Neuronal stem cell (in vitro differentiated cells): ENCODE data around the gene NLN.
A peak's percentile ranks its signal among the peaks of the same experiment; 100 is the strongest.

ENCODE experiments used
- DNase-seq: peaks from one replicate; pipeline ENCODE4 v3.0.0-alpha.2; 2013; ENCODE audit warnings: low spot score
- H2AFZ ChIP-seq: one replicate; pipeline ENCODE4 v1.6.1; 2013; ENCODE audit warnings: mild to moderate bottlenecking, low read length, inconsistent platforms
- H2AK5ac ChIP-seq: 2 replicates; pipeline ENCODE4 v1.6.1; 2013; ENCODE audit warnings: low read depth, mild to moderate bottlenecking, inconsistent platforms, low read length, moderate library complexity, mixed read lengths
- H2BK120ac ChIP-seq: 2 replicates; pipeline ENCODE4 v1.6.1; 2013; ENCODE audit warnings: low read depth, mild to moderate bottlenecking, inconsistent platforms, low read length, moderate library complexity, mixed read lengths
- H2BK12ac ChIP-seq: one replicate; pipeline ENCODE4 v1.6.1; 2013; ENCODE audit warnings: low read length, inconsistent platforms
- H2BK15ac ChIP-seq: 2 replicates; pipeline ENCODE4 v1.6.1; 2013; ENCODE audit warnings: mild to moderate bottlenecking, low read length, inconsistent platforms, mixed read lengths
- H2BK5ac ChIP-seq: one replicate; pipeline ENCODE4 v1.6.1; 2013; ENCODE audit warnings: inconsistent platforms, mild to moderate bottlenecking, low read length, moderate library complexity
- H3K14ac ChIP-seq: one replicate; pipeline ENCODE4 v1.6.1; 2013; ENCODE audit warnings: low read length, inconsistent platforms
- H3K18ac ChIP-seq: 2 replicates; pipeline ENCODE4 v1.6.1; 2013; ENCODE audit warnings: low read length, inconsistent platforms
- H3K23ac ChIP-seq: 2 replicates; pipeline ENCODE4 v1.6.1; 2013; ENCODE audit warnings: low read depth, mild to moderate bottlenecking, mixed read lengths, low read length, inconsistent platforms; ENCODE audit not compliant: poor library complexity
- H3K27ac ChIP-seq: replicated peaks from 3 replicates; pipeline ENCODE4 v1.5.1; 2013; ENCODE audit warnings: low read length, inconsistent platforms
- H3K27me3 ChIP-seq, 3 experiments: 2 replicates each; pipeline ENCODE4 v1.6.1; 2013; ENCODE audit warnings: low read length in 3 of 3, mild to moderate bottlenecking in 2 of 3, inconsistent platforms in 1 of 3, low read depth in 1 of 3, mixed read lengths in 1 of 3, moderate library complexity in 1 of 3; ENCODE audit not compliant: control insufficient read depth in 3 of 3, insufficient read depth in 3 of 3
- H3K36me3 ChIP-seq, 2 donors: replicated peaks in 1 of 2; 2 replicates each; pipeline ENCODE4 v1.6.1; 2013; ENCODE audit warnings: low read length in 2 of 2; ENCODE audit not compliant: control insufficient read depth in 2 of 2, insufficient read depth in 2 of 2
- H3K4ac ChIP-seq: 2 replicates; pipeline ENCODE4 v1.6.1; 2013; ENCODE audit warnings: inconsistent platforms, mild to moderate bottlenecking, low read length, moderate library complexity
- H3K4me1 ChIP-seq, 2 donors: 1 replicate in 1 of 2; 2 replicates in 1 of 2; pipeline ENCODE4 v1.6.1; 2013; ENCODE audit warnings: low read length in 2 of 2, low read depth in 1 of 2; ENCODE audit not compliant: control insufficient read depth in 2 of 2, insufficient read depth in 1 of 2
- H3K4me2 ChIP-seq: one replicate; pipeline ENCODE4 v1.6.1; 2013; ENCODE audit warnings: mild to moderate bottlenecking, low read length, inconsistent platforms; ENCODE audit not compliant: insufficient read depth, poor library complexity, severe bottlenecking
- H3K4me3 ChIP-seq, 2 donors: 2 replicates each; pipeline ENCODE4 v1.5.1; 2013; ENCODE audit warnings: low read length in 2 of 2, mild to moderate bottlenecking in 2 of 2, inconsistent platforms in 1 of 2, moderate library complexity in 1 of 2
- H3K79me1 ChIP-seq: one replicate; pipeline ENCODE4 v1.6.1; 2013; ENCODE audit warnings: low read depth, mild to moderate bottlenecking, inconsistent platforms, low read length, moderate library complexity
- H3K9ac ChIP-seq: one replicate; pipeline ENCODE4 v1.6.1; 2013; ENCODE audit warnings: mild to moderate bottlenecking, low read depth, low read length, inconsistent platforms; ENCODE audit not compliant: poor library complexity
- H3K9me3 ChIP-seq, 2 donors: replicated peaks in 1 of 2; 2 replicates each; pipeline versions ENCODE3 to v1.6.1; 2013; ENCODE audit warnings: low read length in 2 of 2, mild to moderate bottlenecking in 2 of 2, inconsistent platforms in 1 of 2, low read depth in 1 of 2, mixed read lengths in 1 of 2, moderate library complexity in 1 of 2; ENCODE audit not compliant: control insufficient read depth in 2 of 2, insufficient read depth in 1 of 2
- H4K8ac ChIP-seq: one replicate; pipeline ENCODE4 v1.6.1; 2013; ENCODE audit warnings: low read depth, mild to moderate bottlenecking, inconsistent platforms, low read length, moderate library complexity
- H4K91ac ChIP-seq: one replicate; pipeline ENCODE4 v1.6.1; 2013; ENCODE audit warnings: low read length, low read depth, mild to moderate bottlenecking, inconsistent platforms; ENCODE audit not compliant: poor library complexity
- WGBS, 2 donors: extraction: QIAGEN DNeasy Blood & Tissue Kit; methylation state at CpG; one replicate each; pipeline ENCODE4 v1.1.7; 2013; ENCODE audit warnings: missing lambda C conversion rate in 2 of 2, mixed read lengths in 1 of 2; ENCODE audit not compliant: insufficient read length in 2 of 2, insufficient replicate concordance in 1 of 2; ENCODE audit errors: extremely low coverage in 2 of 2; 5-methylcytosine and 5-hydroxymethylcytosine counted together

The NLN gene

GRCh38 chr5:65818592-65818991, 96.6 kb downstream of the NLN start:
- Histone ChIP-seq H3K4me2 (no peak overlapping the region), H2BK12ac (no peak overlapping the region), H3K27me3 (no peaks in the 10 kb centered on the region), H3K79me1 (no peaks in the 10 kb centered on the region), H2AFZ (peak overlapping the region; percentile 58), H3K14ac (no peak overlapping the region), H3K27ac (peak overlapping the region; percentile 0), H4K8ac (no peak overlapping the region), H3K4me3 (no peak overlapping the region), H4K91ac (no peak overlapping the region), H2AK5ac (no peak overlapping the region), H3K36me3 (peaks cover 2 to 40% of the 10 kb centered on the region in 2 donors), H3K4ac (no peak overlapping the region), H2BK5ac (no peak overlapping the region), H3K18ac (peak overlapping the region; percentile 78), H3K23ac (no peak overlapping the region), H3K9ac (peak overlapping the region; percentile 65), H2BK120ac (no peak overlapping the region), H3K4me1 (peaks cover 10 to 24% of the 10 kb centered on the region in 2 donors), H3K9me3 (no peaks in the 10 kb centered on the region), H2BK15ac (no peak overlapping the region)
- no peak for DNase-seq
- WGBS, 2 donors, result no CpG with 5 or more reads among the region's 4 CpGs

- H3K4ac ChIP-seq, result no peak overlapping the region
- H2AFZ ChIP-seq, result no peak overlapping the region
- no peak for DNase-seq
- peaks cover 2 to 32% of the 10 kb centered on the region in 2 donors for H3K36me3 ChIP-seq
- H4K8ac ChIP-seq, result no peak overlapping the region
- no peaks in the 10 kb centered on the region for H3K9me3 ChIP-seq
- H3K14ac ChIP-seq, result no peak overlapping the region
- H4K91ac ChIP-seq, result no peak overlapping the region
- H3K23ac ChIP-seq, result no peak overlapping the region
- H3K4me2 ChIP-seq, result no peak overlapping the region
- H3K79me1 ChIP-seq, result no peaks in the 10 kb centered on the region
- no peak overlapping the region for H3K27ac ChIP-seq
- no peaks in the 10 kb centered on the region for H3K27me3 ChIP-seq
- H3K4me1 ChIP-seq, result peaks cover 10 to 24% of the 10 kb centered on the region in 2 donors
- no peak overlapping the region for H2BK12ac ChIP-seq
- no peak overlapping the region for H2BK5ac ChIP-seq
- H3K9ac ChIP-seq, result no peak overlapping the region
- WGBS, 2 donors, result no CpG with 5 or more reads among the region's 3 CpGs
- H3K4me3 ChIP-seq, result no peak overlapping the region
- H3K18ac ChIP-seq, result no peak overlapping the region
- H2BK15ac ChIP-seq, result no peak overlapping the region
- H2BK120ac ChIP-seq, result no peak overlapping the region
- H2AK5ac ChIP-seq, result no peak overlapping the region
Measured at GRCh38 chr5:65819215-65819904, 97.4 kb downstream of the NLN start.

GRCh38 chr5:65819905-65820240, 97.9 kb downstream of the NLN start:
- H3K4me2 ChIP-seq, result no peak overlapping the region
- no peak overlapping the region for H2BK12ac ChIP-seq
- no peak overlapping the region for H3K18ac ChIP-seq

GRCh38 chr5:65820373-65820772, 98.4 kb downstream of the NLN start:
- no peak overlapping the region for H3K27ac ChIP-seq
- no peak for DNase-seq
- no peak overlapping the region for H3K23ac ChIP-seq
- no peak overlapping the region for H2AFZ ChIP-seq
- H3K9me3 ChIP-seq, result no peaks in the 10 kb centered on the region
- H3K4me2 ChIP-seq, result no peak overlapping the region
- no peaks in the 10 kb centered on the region for H3K79me1 ChIP-seq
- no peak overlapping the region for H2BK120ac ChIP-seq
- no peak overlapping the region for H3K4ac ChIP-seq
- H3K27me3 ChIP-seq, result no peaks in the 10 kb centered on the region
- no peak overlapping the region for H2BK12ac ChIP-seq
- no peak overlapping the region for H3K14ac ChIP-seq
- no peak overlapping the region for H4K91ac ChIP-seq
- no peak overlapping the region for H2BK15ac ChIP-seq
- no peak overlapping the region for H4K8ac ChIP-seq
- no peak overlapping the region for H3K18ac ChIP-seq
- WGBS, 2 donors, result no CpG with 5 or more reads among the region's 2 CpGs
- H3K36me3 ChIP-seq, result peaks cover 0 to 24% of the 10 kb centered on the region in 2 donors
- H3K4me3 ChIP-seq, result no peak overlapping the region
- no peak overlapping the region for H2AK5ac ChIP-seq
- H2BK5ac ChIP-seq, result no peak overlapping the region
- peaks cover 10 to 24% of the 10 kb centered on the region in 2 donors for H3K4me1 ChIP-seq
- no peak overlapping the region for H3K9ac ChIP-seq

More at GRCh38 chr5:65819905-65820240, 97.9 kb downstream of the NLN start:
- H3K36me3 ChIP-seq, result peaks cover 2 to 28% of the 10 kb centered on the region in 2 donors
- H3K79me1 ChIP-seq, result no peaks in the 10 kb centered on the region
- H3K9me3 ChIP-seq, result no peaks in the 10 kb centered on the region
- H3K14ac ChIP-seq, result no peak overlapping the region
- no peak overlapping the region for H3K4ac ChIP-seq
- H2BK120ac ChIP-seq, result no peak overlapping the region
- no peak overlapping the region for H2BK15ac ChIP-seq
- H3K27me3 ChIP-seq, result no peaks in the 10 kb centered on the region
- no peak overlapping the region for H3K4me3 ChIP-seq
- no peak for DNase-seq
- no peak overlapping the region for H4K8ac ChIP-seq
- H4K91ac ChIP-seq, result no peak overlapping the region
- H2AK5ac ChIP-seq, result no peak overlapping the region
- no peak overlapping the region for H3K23ac ChIP-seq
- peaks cover 10 to 24% of the 10 kb centered on the region in 2 donors for H3K4me1 ChIP-seq
- no peak overlapping the region for H3K9ac ChIP-seq
- no peak overlapping the region for H3K27ac ChIP-seq
- H2AFZ ChIP-seq, result no peak overlapping the region
- no peak overlapping the region for H2BK5ac ChIP-seq
